IMR-90 (cell line): ENCODE results near the gene C1R. TPM values are rescaled to one million over a fixed set of nuclear protein-coding genes. Genes with fewer than 3 reads are reported as not detected.

Experiments used
- ATAC-seq: fragments of 200-7000 bp; cut with Tn5 transposase; 2 replicates; pipeline ENCODE4 v1.9.1; 2020; ENCODE audit warnings: low read depth, mild to moderate bottlenecking, moderate library complexity
- BruUV-seq: library from RNA; stranded (reverse); fragments of 400-500 nt; replicated peaks from 2 replicates; lab custom pipeline; 2021; lab: Mats Ljungman, UMichigan
- CTCF ChIA-PET: fragments of 300-600 bp; formaldehyde crosslinking; extraction: SDS; loops from one replicate; lab custom pipeline; 2021; ENCODE audit warnings: antibody characterized with exemption; lab: Yijun Ruan, JAX
- POLR2A ChIA-PET: fragments of 300-600 bp; sonication (Branson Sonifier 250); formaldehyde crosslinking; loops from one replicate; lab custom pipeline; 2022; ENCODE audit warnings: antibody characterized with exemption; ENCODE audit not compliant: unreplicated experiment; lab: Charles Lee
- DNase-seq: peaks from one replicate; pipeline ENCODE4 v3.0.0; 2013
- H2AFZ ChIP-seq: replicated peaks from 2 replicates; pipeline ENCODE3; 2013; ENCODE audit warnings: low read length, mild to moderate bottlenecking; ENCODE audit not compliant: poor library complexity
- H2AK5ac ChIP-seq: 2 replicates; pipeline ENCODE4 v1.6.1; 2013; ENCODE audit warnings: low read depth, low read length, inconsistent platforms
- H2AK9ac ChIP-seq: replicated peaks from 2 replicates; pipeline ENCODE3; 2013; ENCODE audit warnings: mild to moderate bottlenecking, low read depth, low read length, moderate library complexity; ENCODE audit not compliant: poor library complexity
- H2BK120ac ChIP-seq: 2 replicates; pipeline ENCODE4 v1.6.1; 2013; ENCODE audit warnings: low read depth, low read length, inconsistent platforms
- H2BK15ac ChIP-seq: 3 replicates; pipeline ENCODE4 v1.6.1; 2013; ENCODE audit warnings: low read depth, low read length, inconsistent platforms
- H2BK20ac ChIP-seq: 2 replicates; pipeline ENCODE4 v1.6.1; 2013; ENCODE audit warnings: low read depth, mild to moderate bottlenecking, inconsistent platforms, low read length, moderate library complexity
- H2BK5ac ChIP-seq: 2 replicates; pipeline ENCODE4 v1.6.1; 2013; ENCODE audit warnings: mild to moderate bottlenecking, low read depth, low read length, inconsistent platforms; ENCODE audit not compliant: poor library complexity, severe bottlenecking
- H3K14ac ChIP-seq: replicated peaks from 2 replicates; pipeline ENCODE4 v1.6.1; 2013; ENCODE audit warnings: low read depth, low read length, inconsistent platforms
- H3K18ac ChIP-seq: 2 replicates; pipeline ENCODE4 v1.6.1; 2013; ENCODE audit warnings: low read depth, low read length, control low read depth
- H3K23ac ChIP-seq: 2 replicates; pipeline ENCODE4 v1.6.1; 2013; ENCODE audit warnings: low read depth, low read length, inconsistent platforms
- H3K27ac ChIP-seq: 2 replicates; pipeline ENCODE4 v1.5.1; 2013; ENCODE audit warnings: mild to moderate bottlenecking, control low read depth, low read length; ENCODE audit not compliant: insufficient read depth
- H3K27me3 ChIP-seq: 2 replicates; pipeline ENCODE4 v1.6.1; 2013; ENCODE audit warnings: low read length; ENCODE audit not compliant: control insufficient read depth, insufficient read depth
- H3K36me3 ChIP-seq: 2 replicates; pipeline ENCODE4 v1.6.1; 2013; ENCODE audit warnings: low read length, mixed read lengths; ENCODE audit not compliant: control insufficient read depth, insufficient read depth
- H3K4ac ChIP-seq: 2 replicates; pipeline ENCODE4 v1.6.1; 2013; ENCODE audit warnings: low read depth, low read length, inconsistent platforms
- H3K4me1 ChIP-seq: 2 replicates; pipeline ENCODE4 v1.6.1; 2013; ENCODE audit warnings: low read length, mixed read lengths; ENCODE audit not compliant: control insufficient read depth, insufficient read depth
- H3K4me2 ChIP-seq: 2 replicates; pipeline ENCODE4 v1.6.1; 2013; ENCODE audit warnings: low read depth, mild to moderate bottlenecking, control low read depth, low read length, moderate library complexity
- H3K4me3 ChIP-seq: 2 replicates; pipeline ENCODE4 v1.5.1; 2013; ENCODE audit warnings: low read depth, mild to moderate bottlenecking, control low read depth, low read length, moderate library complexity; ENCODE audit not compliant: insufficient read depth
- H3K56ac ChIP-seq: 2 replicates; pipeline ENCODE4 v1.6.1; 2013; ENCODE audit warnings: low read length, inconsistent platforms; ENCODE audit not compliant: insufficient read depth; ENCODE audit errors: extremely low read depth
- H3K79me1 ChIP-seq, 2 experiments: 2 replicates each; pipeline ENCODE4 v1.6.1; 2013; ENCODE audit warnings: low read length in 2 of 2, inconsistent platforms in 1 of 2, low read depth in 1 of 2
- H3K9ac ChIP-seq: 2 replicates; pipeline ENCODE4 v1.6.1; 2013; ENCODE audit warnings: low read depth, low read length, control low read depth
- H3K9me1 ChIP-seq: 2 replicates; pipeline ENCODE4 v1.6.1; 2013; ENCODE audit warnings: low read length, inconsistent platforms; ENCODE audit not compliant: insufficient read depth
- H3K9me3 ChIP-seq: 2 replicates; pipeline ENCODE4 v1.6.1; 2013; ENCODE audit warnings: low read length; ENCODE audit not compliant: control insufficient read depth, insufficient read depth
- H4K20me1 ChIP-seq: 2 replicates; pipeline ENCODE4 v1.6.1; 2013; ENCODE audit warnings: low read length, inconsistent platforms; ENCODE audit not compliant: insufficient read depth
- H4K5ac ChIP-seq: 2 replicates; pipeline ENCODE4 v1.6.1; 2013; ENCODE audit warnings: mild to moderate bottlenecking, low read depth, low read length, control low read depth
- H4K8ac ChIP-seq, 2 experiments: 2 replicates each; pipeline ENCODE4 v1.6.1; 2013; ENCODE audit warnings: low read depth in 2 of 2, low read length in 2 of 2, control low read depth in 1 of 2, inconsistent platforms in 1 of 2
- H4K91ac ChIP-seq: 2 replicates; pipeline ENCODE4 v1.6.1; 2013; ENCODE audit warnings: low read depth, low read length, inconsistent platforms; ENCODE audit not compliant: insufficient read depth
- BHLHE40 ChIP-seq: fragments of 150-350 bp; IDR thresholded peaks from 2 replicates; pipeline ENCODE4 v1.6.1; 2016; ENCODE audit warnings: mild to moderate bottlenecking, low read depth, low read length
- CEBPB ChIP-seq: IDR thresholded peaks from 2 replicates; pipeline ENCODE4 v1.6.1; 2012; ENCODE audit warnings: low read depth, low read length, improper control_type of control experiment
- ELK1 ChIP-seq: fragments of 150-350 bp; IDR thresholded peaks from 2 replicates; pipeline ENCODE4 v1.6.1; 2016; ENCODE audit warnings: low read depth, mild to moderate bottlenecking, low read length, moderate library complexity, borderline replicate concordance
- FOS ChIP-seq: fragments of 150-350 bp; IDR thresholded peaks from 2 replicates; pipeline ENCODE4 v1.6.1; 2016; ENCODE audit warnings: low read depth, low read length
- MAFK ChIP-seq: IDR thresholded peaks from 2 replicates; pipeline ENCODE4 v1.6.1; 2012; ENCODE audit warnings: low read depth, low read length, improper control_type of control experiment
- MXI1 ChIP-seq: IDR thresholded peaks from 2 replicates; pipeline ENCODE4 v1.6.1; 2012; ENCODE audit warnings: low read depth, mild to moderate bottlenecking, low read length, moderate library complexity, borderline replicate concordance
- NFE2L2 ChIP-seq: fragments of 150-350 bp; IDR thresholded peaks from 2 replicates; pipeline ENCODE4 v1.6.1; 2016; ENCODE audit warnings: low read depth, mild to moderate bottlenecking, low read length
- RAD21 ChIP-seq: IDR thresholded peaks from 2 replicates; pipeline ENCODE4 v1.6.1; 2012; ENCODE audit warnings: low read length, improper control_type of control experiment
- RCOR1 ChIP-seq: IDR thresholded peaks from 2 replicates; pipeline ENCODE4 v1.6.1; 2012; ENCODE audit warnings: mild to moderate bottlenecking, low read length, improper control_type of control experiment; ENCODE audit not compliant: insufficient replicate concordance
- SMC3 ChIP-seq: fragments of 150-350 bp; IDR thresholded peaks from 2 replicates; pipeline ENCODE4 v1.6.1; 2016; ENCODE audit warnings: low read depth, mild to moderate bottlenecking, antibody characterized with exemption, low read length, moderate library complexity
- USF2 ChIP-seq: fragments of 150-350 bp; IDR thresholded peaks from 2 replicates; pipeline ENCODE4 v1.6.1; 2017; ENCODE audit warnings: mild to moderate bottlenecking, antibody characterized with exemption, low read length, low read depth
- WGBS, 2 experiments: methylation state at CpG; one replicate each; pipeline versions ENCODE4 v1.1.5 to v1.1.7; 2013; ENCODE audit warnings: missing lambda C conversion rate in 2 of 2; ENCODE audit not compliant: insufficient read length in 1 of 2; ENCODE audit errors: extremely low coverage in 2 of 2; 5-methylcytosine and 5-hydroxymethylcytosine counted together
- dilution Hi-C: fragments of 300-500 bp; cut with HindIII; formaldehyde crosslinking; loops from one replicate; pipeline ENCODE4 v1.14.3; 2018; ENCODE audit warnings: low sequenced_read_pairs; ENCODE audit not compliant: unreplicated experiment
- in situ Hi-C: fragments of 300-500 bp; cut with MboI; formaldehyde crosslinking; loops from 3 replicates; pipeline ENCODE4 v1.14.3; 2019; ENCODE audit warnings: low sequenced_read_pairs, inconsistent platforms, mixed read lengths
- intact Hi-C: fragments of 100-400 bp; cut with micrococcal nuclease; formaldehyde crosslinking; loops from 2 replicates; pipeline ENCODE4 v1.10.0; 2022
- polyA plus RNA-seq, 3 experiments: library from polyadenylated mRNA; depleted of rRNA; stranded (reverse); fragments of >200 nt; gene quantifications; 2 replicates each; pipeline ENCODE4 v1.2.3, GENCODE V29; 2012; ENCODE audit warnings: low replicate concordance in 1 of 3
- total RNA-seq: library from RNA; depleted of rRNA; stranded (reverse); fragments of >200 nt; gene quantifications from 2 replicates; pipeline ENCODE4 v1.2.3, GENCODE V29; 2012

C1R gene
- total and polyA plus RNA-seq, 2 of the 4 experiments (the other 2 are of a cell fraction) = 38.4 to 165 TPM

GRCh38 chr12:7032990-7033389, 59.3 kb downstream of the C1R start:
- ChIA-PET POLR2A (no interaction called here), CTCF (interaction anchor here (0.5 kb wide), 1 partner anchor 751 kb away, joined by 3 read pairs; no protein-coding TSS in a partner anchor)
- Histone ChIP-seq H3K36me3 (no peaks in the 10 kb centered on the region), H4K8ac (no peak overlapping the region), H2BK120ac (no peak overlapping the region), H3K9me1 (no peaks in the 10 kb centered on the region), H4K5ac (no peak overlapping the region), H3K56ac (no peak overlapping the region), H3K14ac (no peak overlapping the region), H2BK20ac (no peak overlapping the region), H2AK9ac (no peak overlapping the region), H3K27me3 (peaks cover 17% of the 10 kb centered on the region), H3K4me2 (no peak overlapping the region), H3K9me3 (peaks cover 2% of the 10 kb centered on the region; the same call in 1 of the 2 replicates), H3K18ac (no peak overlapping the region), H3K79me1 (no peaks in the 10 kb centered on the region), H2AK5ac (no peak overlapping the region), H2BK5ac (no peak overlapping the region), H2BK15ac (no peak overlapping the region), H3K4me1 (no peaks in the 10 kb centered on the region), H3K4me3 (no peak overlapping the region), H4K20me1 (no peaks in the 10 kb centered on the region), H3K4ac (no peak overlapping the region), H3K23ac (no peak overlapping the region), H4K91ac (no peak overlapping the region), H2AFZ (no peak overlapping the region), H3K27ac (no peak overlapping the region), H3K9ac (no peak overlapping the region)
- WGBS, 2 experiments = 47% methylated on average over 2 of the region's 2 CpGs; no CpG with 5 or more reads in 1 of the 2 experiments
- in situ Hi-C loops = no loop called here
- no peak for ATAC-seq
- no peak for TF ChIP-seq ELK1
- TF ChIP-seq BHLHE40 = no peak
- no peak for TF ChIP-seq NFE2L2
- TF ChIP-seq SMC3 = no peak
- no peak for TF ChIP-seq CEBPB
- no peak for TF ChIP-seq FOS
- TF ChIP-seq USF2 = no peak
- no peak for TF ChIP-seq RCOR1
- no peak for TF ChIP-seq RAD21
- TF ChIP-seq MAFK = no peak
- TF ChIP-seq MXI1 = no peak
- intact Hi-C loops = no loop called here
- dilution Hi-C loops = no loop called here
- no TSS peak for BruUV-seq
- DNase-seq = no peak
